Fibroblast of pulmonary artery (primary cell): Measurements from ENCODE around the gene NAE1.

Source experiments
- DNase-seq: peaks from one replicate; pipeline ENCODE4 v3.0.0-alpha.2; 2010; ENCODE audit warnings: low read depth
- H3K4me3 ChIP-seq: replicated peaks from 2 replicates; pipeline ENCODE4 v1.5.1; 2011; ENCODE audit warnings: low read depth, mild to moderate bottlenecking, control low read depth, low read length, moderate library complexity
- CTCF ChIP-seq: IDR thresholded peaks from 2 replicates; pipeline ENCODE4 v1.5.1; 2011; ENCODE audit warnings: mild to moderate bottlenecking, control low read depth, low read length, inconsistent platforms; ENCODE audit errors: missing control alignments

Gene NAE1

DNA sequence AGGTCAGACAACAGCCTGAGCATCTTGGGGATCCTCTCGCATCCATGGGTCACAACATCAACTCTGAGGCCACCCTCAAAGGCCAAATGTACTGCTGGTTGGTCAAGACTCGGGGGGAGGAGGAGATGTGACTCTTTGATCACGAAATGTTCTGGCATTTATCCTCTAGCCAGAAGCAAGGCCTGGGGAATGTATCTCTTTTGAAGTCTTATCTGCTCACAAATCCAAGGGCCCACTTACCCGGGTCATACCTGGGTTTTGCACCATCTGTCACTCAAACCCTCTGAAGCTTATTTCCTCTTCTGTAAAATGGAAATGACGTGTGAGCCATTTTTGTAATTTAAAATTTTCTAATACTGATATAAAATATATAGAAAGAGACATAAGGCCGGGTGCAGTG, 26.7 kb upstream of the NAE1 start:
- no peak for TF ChIP-seq CTCF
- H3K4me3 ChIP-seq, result no peak overlapping the region
- no peak for DNase-seq

DNA sequence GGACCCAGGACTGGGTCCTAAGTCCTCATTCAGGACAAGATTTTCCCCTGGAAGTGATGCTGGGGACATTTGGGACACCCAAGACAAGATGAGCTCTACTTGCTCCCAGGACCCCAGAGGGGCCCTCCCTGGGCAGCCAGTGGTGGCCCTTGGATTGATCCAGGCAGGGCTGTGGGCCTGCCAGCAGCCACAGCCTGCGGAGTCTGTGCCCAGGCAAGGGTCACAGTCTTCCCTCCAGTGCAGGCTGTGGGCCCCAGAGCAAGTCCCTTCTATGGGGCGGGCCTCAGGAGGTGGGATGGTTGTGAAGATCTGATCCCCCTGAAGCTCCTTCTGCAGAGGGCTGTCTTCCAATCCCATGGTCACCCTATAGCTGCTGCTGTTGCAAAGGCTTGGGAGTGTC, 26.0 kb upstream of the NAE1 start:
- DNase-seq, result no peak
- no peak overlapping the region for H3K4me3 ChIP-seq
- TF ChIP-seq CTCF, result no peak

GRCh38 chr16:66856184-66856730, 25.5 kb upstream of the NAE1 start:
- no peak overlapping the region for H3K4me3 ChIP-seq
- TF ChIP-seq CTCF, result no peak

DNA sequence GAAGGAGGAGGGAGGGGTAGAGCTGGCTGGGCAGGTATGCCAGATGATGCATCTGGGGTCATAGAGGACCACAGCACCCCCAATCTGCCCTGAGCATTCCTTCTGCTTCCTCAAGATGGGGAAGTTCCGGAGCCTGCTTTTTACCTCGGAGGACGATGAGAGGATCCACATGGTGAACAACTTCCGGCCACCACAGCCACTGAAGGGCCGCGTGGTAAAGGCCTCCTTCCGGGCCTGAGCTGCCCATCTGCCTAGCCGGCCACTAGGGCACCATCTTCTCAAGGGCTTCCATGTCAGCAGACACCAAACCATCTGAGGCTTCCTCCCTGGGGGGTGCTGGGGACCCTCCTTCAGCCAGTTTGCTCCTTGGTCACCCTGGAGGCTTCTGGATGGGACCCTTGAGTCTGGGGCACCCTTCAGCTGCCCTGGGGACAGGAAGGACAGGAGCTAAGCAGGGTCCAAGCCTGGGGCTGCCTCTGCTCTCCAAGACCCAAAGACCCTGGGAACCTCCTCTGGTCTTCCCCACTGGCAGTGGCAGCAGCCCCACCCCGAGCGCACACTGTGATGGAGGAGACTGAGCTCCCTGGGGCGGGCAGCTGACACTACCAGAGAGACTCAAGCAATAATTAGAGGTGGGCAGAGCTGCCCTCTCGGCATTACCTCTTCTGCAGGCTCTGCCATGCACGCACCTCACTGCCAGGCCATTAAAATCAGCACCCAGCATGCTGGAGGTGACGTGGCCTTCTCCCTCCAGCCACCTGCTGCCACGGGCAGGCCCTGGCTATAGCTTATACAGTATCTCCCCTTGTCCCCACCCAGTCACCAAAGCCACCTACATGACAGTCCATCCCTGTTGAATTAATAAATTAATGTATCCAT, 22.7 kb upstream of the NAE1 start:
- no peak for TF ChIP-seq CTCF

More at GRCh38 chr16:66856184-66856730, 25.5 kb upstream of the NAE1 start:
- no peak for DNase-seq

DNA sequence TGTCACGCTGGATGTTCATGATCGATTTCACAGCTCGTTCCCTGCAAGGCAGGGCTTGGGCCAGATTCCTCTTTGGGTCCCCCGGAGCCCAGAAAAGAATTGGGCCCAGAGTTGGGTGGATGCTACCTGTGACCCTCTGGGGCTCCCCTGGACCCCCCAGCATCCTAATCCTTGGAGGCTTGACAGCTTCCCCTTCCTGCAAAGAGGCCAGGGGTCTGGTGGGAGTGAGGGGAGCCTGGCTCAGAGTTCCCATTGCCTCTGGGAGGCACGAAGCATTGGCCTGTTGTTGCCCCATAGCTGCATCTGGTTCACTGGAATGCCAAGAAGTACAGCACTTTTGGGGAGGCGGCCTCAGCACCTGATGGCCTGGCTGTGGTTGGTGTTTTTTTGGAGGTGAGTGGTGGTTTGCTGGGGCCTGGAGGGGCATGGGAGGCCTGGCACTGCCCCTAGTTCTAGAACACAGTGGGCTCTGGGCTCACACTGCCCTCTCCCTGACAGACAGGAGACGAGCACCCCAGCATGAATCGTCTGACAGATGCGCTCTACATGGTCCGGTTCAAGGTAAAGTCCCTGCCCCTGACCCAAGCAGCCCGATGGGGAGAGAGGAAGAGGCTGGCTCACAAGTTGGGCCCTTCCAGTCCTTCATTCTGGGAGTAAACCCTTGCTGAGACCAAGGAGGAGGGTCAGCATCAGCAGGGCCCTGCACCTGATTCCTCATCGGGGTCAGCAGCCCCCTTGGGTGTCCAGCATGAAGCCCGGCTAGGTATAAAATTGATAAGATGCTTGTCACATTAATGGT, 20.6 kb upstream of the NAE1 start:
- no peak for TF ChIP-seq CTCF
- no peak for DNase-seq
- no peak overlapping the region for H3K4me3 ChIP-seq

More for the DNA sequence above, 22.7 kb upstream of the NAE1 start:
- H3K4me3 ChIP-seq, result no peak overlapping the region
- DNase-seq, result no peak

- DNase-seq, result no peak
- no peak for TF ChIP-seq CTCF
- H3K4me3 ChIP-seq, result no peak overlapping the region
Measured at GRCh38 chr16:66850115-66850815, 19.5 kb upstream of the NAE1 start.
